ENCODE results near the gene NUMBL. TPM values are rescaled to one million over a fixed set of nuclear protein-coding genes. Genes with fewer than 3 reads are reported as not detected.
A peak's percentile ranks its signal among the peaks of the same experiment; 100 is the strongest.
"Not testable (repeated sequence)": the region's sequence is repeated elsewhere in the genome, so short reads cannot be mapped to it uniquely, and the experiment has no call there.

The NUMBL gene
- polyA plus RNA-seq, 1 donor from 2014 or later: 4.0 TPM

DNA sequence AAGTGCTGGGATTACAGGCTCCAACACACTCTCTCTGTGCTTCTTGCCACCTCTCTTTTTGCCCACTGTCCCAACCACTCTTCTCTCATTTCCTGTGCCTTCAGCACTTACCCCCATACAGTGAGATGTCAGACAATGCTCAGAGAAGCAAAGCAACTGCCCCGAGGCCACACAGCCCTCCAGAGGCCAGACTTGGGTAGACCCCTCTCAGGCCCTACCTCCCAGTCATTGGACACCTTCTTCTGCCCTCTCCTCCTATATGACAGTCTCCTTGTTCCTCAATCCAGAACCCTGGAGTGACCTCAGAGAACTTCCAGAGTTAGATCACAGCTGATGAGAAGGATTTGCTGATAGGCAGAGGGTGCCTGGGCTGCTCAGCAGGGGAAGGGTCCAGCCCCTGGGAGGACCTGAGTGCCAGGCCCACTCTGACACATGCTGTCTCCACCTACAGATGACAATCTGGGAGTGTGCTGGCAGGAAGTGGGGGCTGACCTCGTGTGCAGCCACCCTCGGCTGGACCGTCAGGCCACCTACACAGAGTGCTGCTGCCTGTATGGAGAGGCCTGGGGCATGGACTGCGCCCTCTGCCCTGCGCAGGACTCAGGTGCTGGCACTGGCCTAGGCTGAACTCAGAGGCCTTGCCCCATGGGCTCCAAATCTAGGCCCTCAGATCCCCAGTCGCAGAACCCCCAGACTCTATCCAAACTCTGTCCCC lies 64.9 kb downstream of the NUMBL start:
- no peaks in the 10 kb centered on the region for H3K27me3 Mint-ChIP-seq
- H3K4me1 Mint-ChIP-seq: peaks cover 0 to 2% (median 2%) of the 10 kb centered on the region in 3 donors
- peak overlapping the region in 1 of 3 donors; percentile 40 for H3K27ac Mint-ChIP-seq
- no peak overlapping the region for H3K4me3 Mint-ChIP-seq
- peaks cover 8% of the 10 kb centered on the region for H3K36me3 Mint-ChIP-seq
- H3K9me3 Mint-ChIP-seq: no peaks in the 10 kb centered on the region

DNA sequence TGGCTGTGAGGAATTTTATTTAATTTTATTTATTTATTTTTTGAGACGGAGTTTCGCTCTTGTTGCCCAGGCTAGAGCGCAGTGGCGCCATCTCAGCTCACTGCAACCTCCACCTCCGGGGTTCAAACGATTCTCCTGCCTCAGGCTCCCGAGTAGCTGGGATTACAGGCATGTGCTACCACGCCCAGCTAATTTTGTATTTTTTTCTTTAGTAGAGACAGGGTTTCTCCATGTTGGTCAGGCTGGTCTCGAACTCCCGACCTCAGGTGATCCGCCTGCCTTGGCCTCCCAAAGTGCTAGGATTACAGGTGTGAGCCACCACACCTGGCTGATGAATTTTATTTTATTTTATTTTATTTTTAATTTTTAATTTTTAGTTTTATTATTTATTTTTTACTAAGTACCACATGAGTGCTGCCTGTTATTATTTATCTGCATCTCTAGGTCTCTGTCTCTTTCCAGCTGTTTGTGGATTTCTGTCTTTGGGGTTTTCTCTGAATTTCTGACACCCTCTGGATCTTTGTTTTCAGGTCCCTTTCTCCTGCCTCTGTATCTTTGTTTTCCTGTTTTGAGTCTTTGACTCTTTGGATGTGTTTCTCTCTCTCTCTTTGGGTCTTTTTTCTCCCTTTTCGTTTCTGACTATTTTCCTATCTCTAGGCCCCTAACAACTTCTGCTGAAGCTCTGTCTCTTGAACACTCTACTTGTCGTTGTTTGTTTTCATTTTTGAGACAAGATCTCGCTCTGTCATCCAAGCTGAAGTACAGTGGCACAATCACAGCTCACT lies 65.9 kb downstream of the NUMBL start:
- not testable (repeated sequence) for H3K36me3 Mint-ChIP-seq, H3K4me3 Mint-ChIP-seq, H3K9me3 Mint-ChIP-seq, H3K27ac Mint-ChIP-seq, H3K27me3 Mint-ChIP-seq, H3K4me1 Mint-ChIP-seq

DNA sequence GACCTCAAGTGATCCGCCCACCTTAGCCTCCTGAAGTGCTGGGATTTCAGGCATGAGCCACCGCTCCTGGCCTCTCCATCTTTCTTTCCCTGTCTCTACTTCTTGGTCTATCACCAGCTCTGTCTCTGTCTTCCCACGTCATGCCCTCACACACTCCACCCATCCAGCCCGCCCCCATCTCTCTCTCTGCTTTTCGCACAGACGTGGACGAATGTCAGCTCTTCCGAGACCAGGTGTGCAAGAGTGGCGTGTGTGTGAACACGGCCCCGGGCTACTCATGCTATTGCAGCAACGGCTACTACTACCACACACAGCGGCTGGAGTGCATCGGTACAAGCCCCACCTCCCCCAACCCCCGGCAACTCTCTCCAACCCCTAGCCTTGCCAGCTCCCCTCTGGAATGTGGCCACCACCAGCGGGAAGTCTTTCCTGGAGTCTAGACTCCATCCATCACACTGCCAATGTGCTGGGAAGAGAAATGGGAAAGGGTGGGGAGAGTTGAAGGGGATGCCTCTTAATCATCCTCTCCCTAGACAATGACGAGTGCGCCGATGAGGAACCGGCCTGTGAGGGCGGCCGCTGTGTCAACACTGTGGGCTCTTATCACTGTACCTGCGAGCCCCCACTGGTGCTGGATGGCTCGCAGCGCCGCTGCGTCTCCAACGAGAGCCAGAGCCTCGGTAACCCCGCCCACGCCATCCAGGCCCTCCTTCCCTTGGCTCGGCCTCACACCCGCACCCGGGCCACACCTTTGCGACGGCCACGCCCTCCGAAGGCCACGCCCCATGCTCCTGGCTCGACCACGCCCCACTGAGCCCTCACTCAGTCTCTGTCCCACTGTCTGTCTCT lies 66.8 kb downstream of the NUMBL start:
- Mint-ChIP-seq H3K27ac (no peak overlapping the region), H3K27me3 (no peaks in the 10 kb centered on the region), H3K4me3 (no peak overlapping the region), H3K9me3 (no peaks in the 10 kb centered on the region), H3K4me1 (peaks cover 0 to 2% (median 0%) of the 10 kb centered on the region in 3 donors), H3K36me3 (peaks cover 9% of the 10 kb centered on the region)

DNA sequence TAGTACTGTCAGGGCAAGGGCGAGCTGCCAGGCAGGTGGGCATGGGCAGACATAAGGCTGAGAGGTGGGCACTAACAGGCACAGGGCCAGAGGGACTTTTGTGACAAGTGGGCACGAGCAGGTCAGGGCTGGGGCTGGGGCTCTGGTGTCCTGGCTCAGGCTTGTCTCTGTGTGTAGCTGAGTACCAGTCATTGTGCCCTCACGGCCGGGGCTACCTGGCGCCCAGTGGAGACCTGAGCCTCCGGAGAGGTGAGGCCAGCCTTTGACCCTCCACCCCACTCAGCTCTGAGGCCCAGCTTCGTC lies 67.7 kb downstream of the NUMBL start:
- Mint-ChIP-seq H3K4me1 (peaks cover 0 to 2% (median 0%) of the 10 kb centered on the region in 3 donors), H3K36me3 (peaks cover 9% of the 10 kb centered on the region), H3K9me3 (no peaks in the 10 kb centered on the region), H3K27me3 (no peaks in the 10 kb centered on the region), H3K4me3 (no peak overlapping the region), H3K27ac (no peak overlapping the region)

DNA sequence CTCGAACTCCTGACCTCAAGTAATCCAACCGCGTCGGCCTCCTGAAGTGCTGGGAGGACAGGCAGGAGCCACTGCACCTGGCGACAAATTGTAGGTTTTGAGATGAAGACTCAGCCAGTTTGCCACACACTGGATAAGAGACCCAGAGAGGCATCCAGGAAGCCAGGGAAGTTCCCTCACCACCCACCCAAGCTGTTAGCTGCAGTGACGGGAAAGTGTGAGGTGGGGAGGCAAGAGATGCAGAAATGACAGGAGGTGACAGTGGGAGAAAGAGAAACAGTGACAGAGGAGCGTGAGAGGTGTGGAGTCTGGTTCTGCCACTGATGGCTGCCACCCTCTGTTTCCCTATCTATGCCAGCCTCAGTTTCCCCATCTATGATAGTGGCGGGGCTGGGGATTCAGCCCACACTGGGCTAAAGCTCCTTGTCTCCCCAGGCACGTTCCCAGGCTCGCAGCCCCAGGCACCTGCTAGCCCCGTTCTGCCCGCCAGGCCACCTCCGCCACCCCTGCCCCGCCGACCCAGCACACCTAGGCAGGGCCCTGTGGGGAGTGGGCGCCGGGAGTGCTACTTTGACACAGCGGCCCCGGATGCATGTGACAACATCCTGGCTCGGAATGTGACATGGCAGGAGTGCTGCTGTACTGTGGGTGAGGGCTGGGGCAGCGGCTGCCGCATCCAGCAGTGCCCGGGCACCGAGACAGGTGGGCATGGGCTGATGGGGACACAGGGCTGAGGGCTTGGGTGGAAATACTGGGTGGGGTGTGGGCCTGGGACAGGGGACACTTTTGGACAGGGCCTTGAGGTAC lies 68.3 kb downstream of the NUMBL start:
- H3K27me3 Mint-ChIP-seq: no peaks in the 10 kb centered on the region
- no peaks in the 10 kb centered on the region for H3K9me3 Mint-ChIP-seq
- H3K36me3 Mint-ChIP-seq: peaks cover 9% of the 10 kb centered on the region
- no peak overlapping the region for H3K4me3 Mint-ChIP-seq
- peaks cover 0 to 2% (median 0%) of the 10 kb centered on the region in 3 donors for H3K4me1 Mint-ChIP-seq
- H3K27ac Mint-ChIP-seq: no peak overlapping the region

DNA sequence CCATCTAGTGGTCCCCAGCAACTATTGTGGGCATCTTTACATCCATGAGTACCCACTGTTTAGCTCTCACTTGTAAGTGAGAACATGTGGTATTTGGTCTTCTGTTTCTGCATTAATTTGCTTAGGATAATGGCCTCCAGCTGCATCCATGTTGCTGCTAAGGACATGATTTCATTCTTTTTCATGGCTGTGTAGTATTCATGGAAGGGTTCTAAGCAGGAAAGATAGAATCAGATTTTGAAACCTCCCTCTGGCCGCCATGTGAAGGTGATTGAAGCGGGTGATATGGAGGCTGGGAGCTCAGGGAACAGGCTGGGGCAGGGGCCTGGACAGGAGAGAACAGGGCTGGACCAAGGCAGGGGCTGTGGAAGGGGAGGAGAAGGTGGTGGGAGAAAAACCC lies 69.2 kb downstream of the NUMBL start:
- Mint-ChIP-seq H3K4me3 (no peak overlapping the region), H3K9me3 (no peaks in the 10 kb centered on the region), H3K27ac (no peak overlapping the region), H3K4me1 (peaks cover 0 to 2% (median 0%) of the 10 kb centered on the region in 3 donors), H3K36me3 (peaks cover 9% of the 10 kb centered on the region), H3K27me3 (no peaks in the 10 kb centered on the region)

DNA sequence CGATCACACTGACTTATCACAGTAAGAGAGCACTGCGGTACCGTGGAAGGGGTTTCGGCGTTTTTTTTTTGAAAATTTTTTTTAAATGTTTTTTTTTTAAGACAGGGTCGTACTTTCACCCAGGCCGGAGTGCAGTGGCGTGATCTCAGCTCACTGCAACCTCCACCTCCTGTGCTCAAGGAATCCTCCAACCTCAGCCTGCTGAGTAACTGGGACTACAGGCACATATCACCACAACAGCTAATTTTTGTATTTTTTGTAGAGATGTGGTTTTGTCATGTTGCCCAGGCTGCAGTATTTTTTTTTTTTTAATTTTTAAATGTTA lies 70.3 kb downstream of the NUMBL start:
- H3K4me3 Mint-ChIP-seq: peak overlapping the region in 1 of 4 donors; percentile 23
- H3K27me3 Mint-ChIP-seq: no peaks in the 10 kb centered on the region
- H3K27ac Mint-ChIP-seq: no peak overlapping the region
- peaks cover 1 to 3% (median 3%) of the 10 kb centered on the region in 3 donors for H3K4me1 Mint-ChIP-seq
- no peaks in the 10 kb centered on the region for H3K9me3 Mint-ChIP-seq
- H3K36me3 Mint-ChIP-seq: peaks cover 9% of the 10 kb centered on the region

DNA sequence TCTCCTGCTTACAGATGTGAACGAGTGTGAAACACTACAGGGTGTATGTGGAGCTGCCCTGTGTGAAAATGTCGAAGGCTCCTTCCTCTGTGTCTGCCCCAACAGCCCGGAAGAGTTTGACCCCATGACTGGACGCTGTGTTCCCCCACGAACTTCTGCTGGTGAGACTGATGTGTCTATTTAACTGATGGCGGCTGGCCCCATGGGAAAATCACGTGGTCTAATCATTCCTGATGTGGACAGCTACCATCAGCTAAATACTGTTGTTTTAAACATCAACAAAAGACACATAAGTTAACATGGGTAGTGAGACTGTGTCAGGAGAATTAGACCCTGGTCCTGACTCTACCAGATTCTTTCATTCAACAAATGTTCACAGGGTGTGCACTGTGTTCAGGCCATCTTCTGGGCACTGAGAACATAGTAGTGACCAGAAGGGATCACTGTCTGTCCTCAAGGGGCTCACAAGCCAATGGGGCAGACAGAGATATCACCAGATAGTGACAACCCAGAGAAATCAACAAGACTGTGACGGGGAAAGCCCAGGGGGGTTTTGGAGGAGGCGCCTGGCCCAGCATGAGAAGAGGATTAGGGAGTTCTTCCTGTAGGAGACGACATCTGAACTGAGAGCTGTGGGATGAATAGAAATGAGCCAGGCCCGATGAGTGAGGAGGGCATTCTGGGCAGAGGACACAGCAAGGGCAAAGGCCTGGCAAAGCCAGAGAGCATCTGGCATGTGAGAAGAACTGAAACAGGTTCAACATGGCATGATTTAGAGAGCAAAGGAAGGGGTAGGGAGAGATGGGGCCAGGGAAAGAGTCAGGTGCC lies 70.9 kb downstream of the NUMBL start:
- Mint-ChIP-seq H3K36me3 (peaks cover 7% of the 10 kb centered on the region), H3K4me3 (peak overlapping the region in 1 of 4 donors; percentile 23), H3K27ac (no peak overlapping the region), H3K27me3 (no peaks in the 10 kb centered on the region), H3K4me1 (peaks cover 6 to 8% (median 7%) of the 10 kb centered on the region in 3 donors), H3K9me3 (no peaks in the 10 kb centered on the region)

DNA sequence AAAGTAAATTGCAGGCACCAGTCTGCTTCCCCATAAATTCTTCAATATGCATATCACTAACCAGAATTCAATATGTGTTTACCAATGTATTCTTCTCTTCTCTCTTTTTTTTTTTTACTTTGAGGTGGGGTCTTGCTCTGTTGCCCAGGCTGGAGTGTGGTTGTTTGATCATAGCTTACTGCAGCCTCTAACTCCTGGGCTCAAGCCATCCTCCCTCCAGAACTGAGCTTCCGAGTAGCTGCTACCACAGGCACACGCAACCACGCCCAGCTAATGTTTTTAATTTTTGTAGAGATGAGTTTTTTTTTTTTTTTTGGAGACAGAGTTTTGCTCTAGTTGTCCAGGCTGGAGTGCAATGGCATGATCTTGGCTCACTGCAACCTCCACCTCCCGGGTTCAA lies 72.5 kb downstream of the NUMBL start:
- Mint-ChIP-seq H3K27me3 (no peaks in the 10 kb centered on the region), H3K9me3 (no peaks in the 10 kb centered on the region), H3K36me3 (peaks cover 7% of the 10 kb centered on the region), H3K4me1 (peaks cover 6 to 13% (median 13%) of the 10 kb centered on the region in 3 donors), H3K27ac (no peak overlapping the region), H3K4me3 (no peak overlapping the region)

DNA sequence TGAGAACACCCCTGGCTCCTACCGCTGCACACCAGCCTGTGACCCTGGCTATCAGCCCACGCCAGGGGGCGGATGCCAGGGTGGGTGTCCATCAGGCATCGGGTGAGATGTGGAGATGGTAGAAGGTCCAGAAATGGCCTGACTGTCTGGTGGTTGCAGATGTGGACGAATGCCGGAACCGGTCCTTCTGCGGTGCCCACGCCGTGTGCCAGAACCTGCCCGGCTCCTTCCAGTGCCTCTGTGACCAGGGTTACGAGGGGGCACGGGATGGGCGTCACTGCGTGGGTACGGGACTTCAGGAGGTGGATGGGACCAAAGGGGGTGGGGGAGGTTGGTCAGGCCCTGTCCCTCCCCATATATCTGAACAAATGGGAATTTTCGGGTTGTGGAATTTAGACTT lies 73.5 kb downstream of the NUMBL start:
- Mint-ChIP-seq H3K27ac (no peak overlapping the region), H3K4me1 (peaks cover 11 to 20% (median 18%) of the 10 kb centered on the region in 3 donors), H3K27me3 (no peaks in the 10 kb centered on the region)

DNA sequence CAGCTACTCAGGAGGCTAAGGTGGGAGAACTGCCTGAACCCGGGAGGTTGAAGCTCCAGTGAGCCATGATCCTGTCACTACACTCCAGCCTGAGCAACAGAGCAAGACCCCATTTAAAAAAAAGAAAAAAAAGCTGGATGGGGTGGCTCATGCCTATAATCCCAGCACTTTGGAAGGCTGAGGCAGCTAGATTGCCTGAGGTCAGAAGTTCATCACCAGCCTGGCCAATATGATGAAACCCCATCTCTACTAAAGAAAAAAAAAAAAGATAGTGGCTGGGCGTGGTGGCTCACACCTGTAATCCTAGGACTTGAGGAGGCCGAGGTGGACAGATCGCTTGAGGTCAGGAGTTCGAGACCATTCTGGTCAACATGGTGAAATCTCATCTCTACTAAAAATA lies 74.3 kb downstream of the NUMBL start:
- peaks cover 5% of the 10 kb centered on the region for H3K36me3 Mint-ChIP-seq
- no peaks in the 10 kb centered on the region for H3K27me3 Mint-ChIP-seq
- H3K9me3 Mint-ChIP-seq: no peaks in the 10 kb centered on the region
- no peak overlapping the region for H3K4me3 Mint-ChIP-seq
- peaks cover 11 to 21% (median 18%) of the 10 kb centered on the region in 3 donors for H3K4me1 Mint-ChIP-seq
- H3K27ac Mint-ChIP-seq: no peak overlapping the region

More for the DNA sequence above, 73.5 kb downstream of the NUMBL start:
- H3K9me3 Mint-ChIP-seq: no peaks in the 10 kb centered on the region
- peaks cover 7% of the 10 kb centered on the region for H3K36me3 Mint-ChIP-seq
- H3K4me3 Mint-ChIP-seq: no peak overlapping the region

Data from IgD-negative memory B cell (primary cell).